ENCODE measurements around the gene SLC23A2. TPM values are rescaled to one million over a fixed set of nuclear protein-coding genes. Genes with fewer than 3 reads are reported as not detected.

Gene SLC23A2
- total RNA-seq, 1 experiment from 2014 or later: 14.6 TPM

- no peaks in the 10 kb centered on the region for H3K9me3 ChIP-seq (ENCODE audit: control insufficient read depth, insufficient read depth, low read depth, low read length)
- TF ChIP-seq SIN3A (IDR thresholded peaks at IDR 0.05; ENCODE audit: borderline replicate concordance, insufficient read depth, low read depth, low read length) (no peak), POLR2AphosphoS5 (IDR thresholded peaks at IDR 0.05; ENCODE audit: low read depth, low read length) (no peak)
- ATAC-seq: no peak
- CTCF ChIA-PET: no interaction called here
- no peaks in the 10 kb centered on the region for H3K36me3 ChIP-seq (ENCODE audit: control insufficient read depth, insufficient read depth, low read length)
- in situ Hi-C loops (cut with HindIII; ENCODE audit: low pct_unique_long_range_greater_than_20kb, low sequenced_read_pairs): no loop called here
- POLR2A ChIA-PET: no interaction called here
- BruUV-seq (replicated peaks): no TSS peak
- H3K4me1 ChIP-seq (ENCODE audit: control insufficient read depth, insufficient read depth, low read length): no peaks in the 10 kb centered on the region
- intact Hi-C loops (cut with micrococcal nuclease; ENCODE audit: unreplicated experiment): no loop called here
- H3K27me3 ChIP-seq (ENCODE audit: control insufficient read depth, insufficient read depth, low read length): no peaks in the 10 kb centered on the region
- no peak overlapping the region for H3K27ac ChIP-seq (ENCODE audit: low read length)
- no peak for DNase-seq (ENCODE audit: low read depth, low spot score)
- H3K4me3 ChIP-seq (ENCODE audit: low read depth in 2 of 2, low read length in 2 of 2): no peak overlapping the region
Measured at GRCh38 chr20:4838526-4838925, 162.8 kb downstream of the SLC23A2 start.

GRCh38 chr20:4837760-4838159, 163.6 kb downstream of the SLC23A2 start:
- CTCF ChIA-PET: no interaction called here

More at GRCh38 chr20:4837760-4838159, 163.6 kb downstream of the SLC23A2 start:
- H3K9me3 ChIP-seq (ENCODE audit: control insufficient read depth, insufficient read depth, low read depth, low read length): no peaks in the 10 kb centered on the region
- in situ Hi-C loops (cut with HindIII; ENCODE audit: low pct_unique_long_range_greater_than_20kb, low sequenced_read_pairs) (no loop called here), intact Hi-C loops (cut with micrococcal nuclease; ENCODE audit: unreplicated experiment) (no loop called here)
- ATAC-seq (no peak), DNase-seq (ENCODE audit: low read depth, low spot score) (no peak)
- no peak overlapping the region for H3K27ac ChIP-seq (ENCODE audit: low read length)
- no peak overlapping the region for H3K4me3 ChIP-seq (ENCODE audit: low read depth in 2 of 2, low read length in 2 of 2)
- H3K36me3 ChIP-seq (ENCODE audit: control insufficient read depth, insufficient read depth, low read length): no peaks in the 10 kb centered on the region
- TF ChIP-seq REST (IDR thresholded peaks at IDR 0.05; ENCODE audit: insufficient read depth in 1 of 2, low read depth in 2 of 2, low read length in 1 of 2) (no peak), CTCF (IDR thresholded peaks at IDR 0.05) (no peak), SIN3A (IDR thresholded peaks at IDR 0.05; ENCODE audit: borderline replicate concordance, insufficient read depth, low read depth, low read length) (no peak), POLR2AphosphoS5 (IDR thresholded peaks at IDR 0.05; ENCODE audit: low read depth, low read length) (no peak), TCF7L2 (IDR thresholded peaks at IDR 0.05; ENCODE audit: low read depth, low read length) (no peak)
- no TSS peak for BruUV-seq (replicated peaks)
- POLR2A ChIA-PET: no interaction called here
- H3K27me3 ChIP-seq (ENCODE audit: control insufficient read depth, insufficient read depth, low read length): no peaks in the 10 kb centered on the region
- no peaks in the 10 kb centered on the region for H3K4me1 ChIP-seq (ENCODE audit: control insufficient read depth, insufficient read depth, low read length)

All from Panc1 (cell line).